DLD1 (cell line): ENCODE measurements around the gene TMEM37.
"Not testable (repeated sequence)": the region's sequence is repeated elsewhere in the genome, so short reads cannot be mapped to it uniquely, and the experiment has no call there.

Experiments used
- in situ Hi-C: cut with HindIII; loops from 2 replicates; pipeline ENCODE4 v1.10.0; 2017; ENCODE audit warnings: low sequenced_read_pairs

The TMEM37 gene, protein sequence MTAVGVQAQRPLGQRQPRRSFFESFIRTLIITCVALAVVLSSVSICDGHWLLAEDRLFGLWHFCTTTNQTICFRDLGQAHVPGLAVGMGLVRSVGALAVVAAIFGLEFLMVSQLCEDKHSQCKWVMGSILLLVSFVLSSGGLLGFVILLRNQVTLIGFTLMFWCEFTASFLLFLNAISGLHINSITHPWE

DNA sequence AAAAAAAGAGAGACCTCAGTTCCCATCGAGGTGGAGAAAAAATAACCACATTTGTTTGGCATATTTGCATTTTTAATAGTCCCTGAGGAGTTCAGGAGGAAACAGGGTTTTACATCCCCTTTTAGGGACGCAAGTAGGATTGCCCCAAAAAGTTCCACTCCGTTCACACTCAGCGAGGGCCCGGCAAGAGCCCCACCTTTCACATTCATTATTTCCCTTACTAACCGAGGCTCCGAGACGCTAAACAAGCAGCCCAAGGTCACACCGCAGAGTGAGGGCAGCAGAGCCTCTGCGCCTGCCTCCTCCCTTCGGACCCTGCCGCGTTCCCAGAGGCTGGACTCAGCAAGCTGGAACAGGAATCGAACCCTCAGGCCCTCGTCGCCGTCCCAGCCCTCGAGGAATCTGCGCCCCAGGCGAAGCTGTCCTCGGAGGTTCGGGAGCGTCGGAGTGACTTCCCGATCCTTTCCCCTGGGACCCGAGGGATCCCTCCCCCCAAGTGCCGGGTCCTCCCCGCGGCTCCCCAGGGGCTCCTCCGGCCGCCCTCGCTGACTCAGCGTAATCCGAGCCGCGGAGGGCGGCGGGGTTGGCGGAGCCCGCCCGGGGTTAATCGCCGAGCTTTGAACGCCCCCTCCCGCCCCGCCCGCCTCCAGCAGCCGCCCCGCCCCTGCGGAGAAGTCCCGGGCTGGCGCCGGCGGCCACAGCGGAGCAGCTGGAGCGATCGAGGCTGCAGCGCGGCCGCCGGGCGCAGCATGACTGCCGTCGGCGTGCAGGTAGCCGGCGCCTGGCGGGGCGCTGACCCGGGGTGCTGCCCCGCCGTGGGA is at the start of gene TMEM37:
TSS of gene TMEM37 (plus strand) at position 700 of the 821 bp plus-strand sequence. CDS start at position 750, 50 bp downstream.
- in situ Hi-C loops, result no loop called here

DNA sequence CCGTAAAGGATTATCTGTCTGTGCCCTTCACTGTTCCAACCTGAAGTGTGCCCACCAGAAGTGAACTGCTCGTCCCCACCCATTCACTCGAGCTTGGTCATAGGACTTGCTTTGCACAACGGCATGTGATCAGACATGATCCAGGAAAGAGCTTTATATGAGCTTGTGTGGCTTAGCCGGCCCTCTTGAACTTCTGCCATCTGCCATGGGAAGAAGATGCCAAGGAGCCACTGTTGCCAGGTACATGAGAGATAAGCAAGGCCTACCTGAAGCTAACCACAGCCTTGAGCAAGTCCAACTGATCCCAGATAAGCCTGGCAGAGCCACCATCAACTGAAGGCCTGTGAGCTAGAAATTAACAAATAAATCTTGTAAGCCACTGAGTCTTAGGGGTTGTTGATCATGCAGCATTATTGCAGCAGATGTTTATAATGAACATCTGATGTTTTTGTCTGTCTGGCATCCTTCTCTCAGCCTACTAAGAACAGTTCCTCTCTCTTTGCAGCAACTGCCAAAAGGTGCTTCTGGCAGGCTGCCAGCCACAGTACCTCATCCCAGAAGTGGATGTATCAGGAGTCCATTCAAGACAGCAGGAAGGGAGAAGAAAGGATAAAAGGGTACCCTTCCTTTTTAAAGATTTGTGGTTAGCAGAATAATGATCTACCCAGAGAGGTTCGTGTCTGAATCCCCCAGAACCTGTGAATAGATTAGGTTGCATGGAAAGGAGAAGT is 48.1 kb upstream of the TMEM37 start:
- in situ Hi-C loops, result no loop called here

DNA sequence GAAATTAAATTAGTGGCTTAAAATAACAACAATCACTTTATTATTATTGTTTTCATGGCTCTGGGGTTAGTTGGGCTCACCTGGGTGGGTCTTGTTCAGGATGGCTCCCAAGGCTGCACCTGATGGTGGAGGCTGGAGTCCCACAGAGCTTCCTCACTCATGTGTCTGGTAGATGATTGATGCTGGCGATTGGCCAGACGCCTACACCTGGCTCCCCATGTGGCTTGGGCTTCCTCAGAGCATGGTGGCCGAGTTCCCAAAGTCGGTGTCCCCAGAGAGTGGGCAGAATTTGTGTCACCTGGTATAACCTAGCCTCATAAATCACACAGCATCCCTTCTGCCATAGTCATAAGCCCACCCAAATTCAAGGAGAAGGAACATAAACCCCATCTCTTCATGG is 46.7 kb upstream of the TMEM37 start:
- in situ Hi-C loops, result no loop called here

DNA sequence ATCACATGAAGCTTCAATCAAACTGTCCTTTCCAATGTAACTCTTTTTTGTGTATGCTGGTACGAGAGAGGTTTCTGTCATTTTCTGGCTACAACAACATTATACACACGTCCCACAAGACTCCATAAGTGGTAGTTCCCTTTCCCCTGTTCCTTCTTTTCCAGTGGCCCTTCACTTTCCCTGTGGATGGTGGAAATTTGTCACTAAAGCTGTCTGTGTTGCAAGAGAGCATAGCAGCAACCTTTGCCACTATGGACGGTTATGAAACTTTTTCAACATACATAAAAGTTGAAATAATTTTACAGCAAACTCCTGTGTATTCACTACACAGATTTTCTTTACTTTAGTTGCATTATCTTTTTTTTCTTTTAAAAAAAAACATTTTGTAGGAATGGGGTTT is 46.2 kb upstream of the TMEM37 start:
- in situ Hi-C loops, result no loop called here

DNA sequence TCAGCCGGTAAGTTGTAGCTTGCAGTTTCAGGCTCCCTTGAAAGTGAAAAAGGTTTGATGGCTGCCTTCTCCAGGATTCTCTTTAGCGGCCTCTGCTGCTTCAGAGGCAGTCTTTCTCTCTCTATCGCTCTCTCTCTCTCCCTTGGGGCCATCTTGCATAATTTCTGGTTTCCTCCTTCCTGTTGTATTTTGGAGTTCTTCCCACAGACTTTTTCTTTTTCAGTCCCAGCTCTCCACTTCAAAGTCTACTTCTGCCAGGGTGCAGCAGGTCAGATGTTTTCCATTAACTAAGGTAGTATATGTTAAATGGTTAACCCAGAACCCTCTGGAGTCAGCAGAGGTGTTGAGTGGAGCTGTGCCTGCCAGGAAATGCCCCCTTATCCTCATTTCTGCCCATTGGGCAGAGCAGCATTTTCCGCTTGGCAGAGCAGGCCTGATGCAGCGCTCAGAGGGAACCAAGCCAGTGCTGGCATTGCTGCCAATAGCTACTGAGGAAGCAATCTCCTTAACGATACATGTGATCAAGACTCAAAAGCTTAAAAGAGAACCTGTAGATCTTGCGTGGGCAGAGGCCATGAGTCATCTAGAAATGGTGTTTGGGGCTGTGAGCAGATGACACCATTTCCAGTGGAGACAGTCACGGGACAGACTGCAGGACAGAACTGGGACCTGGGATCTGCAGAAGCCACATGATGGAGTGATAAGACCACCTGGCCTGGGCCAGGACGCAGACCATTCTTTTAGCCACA is 44.1 kb upstream of the TMEM37 start:
- in situ Hi-C loops, result no loop called here

DNA sequence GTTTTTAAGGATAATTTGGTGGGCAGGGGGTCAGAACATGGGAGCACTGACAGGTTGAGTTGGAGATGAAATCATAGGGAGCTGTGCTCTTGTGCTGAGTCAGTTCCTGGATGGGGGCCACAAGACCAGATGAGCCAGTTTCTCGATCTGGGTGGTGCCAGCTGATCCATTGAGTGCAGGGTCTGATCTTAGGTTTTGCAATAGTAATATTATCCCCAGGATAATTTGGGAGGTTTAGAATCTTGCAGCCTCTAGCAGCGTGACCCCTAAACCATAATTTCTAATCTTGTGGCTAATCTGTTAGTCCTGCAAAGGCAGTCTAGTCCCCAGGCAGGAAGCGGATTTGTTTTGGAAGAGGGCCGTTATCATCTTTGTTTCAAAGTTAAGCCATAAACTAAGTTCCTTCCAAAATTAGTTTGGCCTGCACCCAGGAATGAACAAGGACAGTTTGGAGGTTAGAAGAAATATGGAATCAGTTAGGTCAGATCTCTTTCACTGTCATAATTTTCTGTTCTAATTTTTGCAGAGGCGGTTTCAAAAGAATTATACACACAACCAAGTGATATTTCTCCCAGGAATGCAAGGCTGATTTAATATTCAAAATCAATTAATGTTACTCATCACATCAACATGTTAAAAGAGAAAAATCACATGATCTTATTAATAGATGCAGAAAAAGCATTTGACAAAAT is 41.9 kb upstream of the TMEM37 start:
- in situ Hi-C loops, result no loop called here

DNA sequence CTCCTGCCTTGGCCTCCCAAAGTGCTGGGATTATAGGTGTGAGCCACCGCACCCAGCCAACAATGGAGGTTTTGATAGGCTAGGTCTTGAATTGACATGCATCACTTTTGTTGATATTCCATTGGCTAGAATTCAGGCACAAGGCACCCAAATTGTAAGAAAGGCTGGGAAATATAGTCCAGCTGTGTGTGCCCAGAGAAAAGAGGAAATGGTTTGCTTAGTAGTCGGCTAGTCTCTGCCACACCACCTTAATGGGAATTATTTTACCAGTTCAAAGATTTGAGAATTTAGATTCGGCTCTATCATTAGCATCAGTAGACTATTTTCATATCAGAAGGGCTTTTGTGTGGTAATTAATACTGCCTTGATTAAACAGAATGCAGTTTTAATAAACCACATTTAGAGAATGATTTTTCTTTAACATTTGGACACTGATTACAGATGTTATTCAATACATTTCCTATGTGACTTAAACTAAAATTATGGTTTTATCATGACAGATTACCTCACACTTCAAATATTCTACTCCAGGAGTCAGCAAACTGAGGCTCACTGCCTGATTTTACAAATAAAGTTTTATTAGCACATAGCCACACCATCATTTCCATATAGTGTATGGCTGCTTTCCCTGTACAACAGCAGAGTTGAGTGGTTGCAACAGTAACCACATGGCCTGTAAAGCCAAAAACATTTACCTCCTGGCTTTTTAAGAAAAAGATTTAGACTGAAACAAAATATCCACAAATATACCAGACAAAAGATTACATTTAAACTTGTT is 37.5 kb upstream of the TMEM37 start:
- in situ Hi-C loops, result no loop called here

DNA sequence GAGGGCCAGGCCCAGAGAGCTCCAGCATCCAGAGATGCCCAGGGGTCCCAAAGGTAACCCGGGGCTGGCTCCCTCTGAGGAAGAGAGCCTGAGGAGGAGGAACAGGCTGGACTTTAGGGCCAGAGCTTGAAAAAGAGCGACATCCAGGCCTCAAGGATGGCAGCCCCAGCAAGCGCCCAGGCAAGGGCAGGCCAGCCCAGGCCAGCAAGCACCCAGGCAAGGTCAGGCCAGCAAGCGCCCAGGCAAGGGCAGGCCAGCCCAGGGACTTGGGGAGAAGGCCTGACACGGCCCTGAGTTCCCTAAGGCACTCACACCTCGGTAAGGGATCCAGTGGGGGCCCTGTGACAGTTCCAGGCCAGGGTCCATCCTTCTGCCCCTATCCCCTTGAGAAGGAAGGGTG is 34.5 kb upstream of the TMEM37 start:
- in situ Hi-C loops, result no loop called here

DNA sequence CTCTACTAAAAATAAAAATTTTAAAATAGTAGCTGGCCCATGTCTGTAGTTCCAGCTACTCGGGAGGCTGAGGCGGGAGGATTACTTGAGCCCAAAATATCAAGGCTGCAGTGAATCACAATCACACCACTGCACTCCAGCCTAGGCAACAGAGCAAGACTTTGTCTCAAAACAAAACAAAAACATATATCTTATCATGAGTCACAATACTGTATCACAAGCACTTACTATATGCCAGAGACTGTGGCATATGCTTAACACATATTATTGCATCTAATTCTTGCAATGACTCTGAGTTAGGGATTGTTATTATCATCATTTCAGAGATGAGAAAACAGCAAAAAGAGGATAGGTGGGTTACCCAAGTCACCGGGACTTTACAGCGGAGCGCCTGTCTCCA is 29.5 kb upstream of the TMEM37 start:
- in situ Hi-C loops, result no loop called here

DNA sequence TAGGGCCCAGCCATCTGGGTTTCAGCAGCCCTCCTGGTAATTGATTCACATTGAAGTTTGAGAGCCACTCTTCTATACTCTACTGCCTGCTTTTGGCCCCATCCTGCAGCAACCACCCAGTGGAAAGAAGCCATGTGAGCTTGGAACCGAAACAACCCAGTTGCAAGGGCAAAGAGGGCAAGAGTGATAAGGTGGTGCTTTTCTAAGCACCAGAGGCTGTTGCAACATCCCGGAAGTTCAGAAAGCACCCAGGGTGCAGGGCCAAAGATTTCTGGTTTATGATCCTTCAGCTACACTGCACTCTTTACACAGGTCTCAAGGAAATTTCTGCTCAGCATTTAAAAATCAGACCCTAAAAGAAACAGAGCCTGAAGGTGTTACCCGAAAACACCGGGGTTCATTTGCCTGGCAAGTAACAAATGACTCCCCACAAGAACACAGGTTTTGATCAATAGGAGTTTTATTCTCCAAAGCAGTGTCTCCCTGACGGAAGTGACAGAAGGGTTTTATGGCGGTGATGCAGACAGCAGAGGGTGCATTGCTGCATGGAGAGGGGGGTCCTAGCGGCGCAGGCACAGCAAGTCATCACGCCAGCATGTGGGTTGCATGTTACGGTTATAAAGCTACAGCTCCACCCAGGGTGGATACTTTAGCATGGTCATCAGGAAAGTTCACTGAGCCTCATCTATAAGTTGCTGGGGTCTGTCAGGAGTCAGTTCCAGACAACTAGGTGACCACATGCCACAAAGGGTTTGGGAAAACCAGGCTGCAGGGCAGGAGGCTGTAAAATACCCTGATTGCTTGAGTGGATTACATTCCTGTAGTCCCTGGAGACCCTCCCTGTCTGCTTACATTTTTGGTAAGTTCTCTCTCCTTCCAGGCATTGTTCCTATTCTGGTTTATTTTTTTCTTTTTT is 28.8 kb upstream of the TMEM37 start:
- in situ Hi-C loops, result no loop called here

DNA sequence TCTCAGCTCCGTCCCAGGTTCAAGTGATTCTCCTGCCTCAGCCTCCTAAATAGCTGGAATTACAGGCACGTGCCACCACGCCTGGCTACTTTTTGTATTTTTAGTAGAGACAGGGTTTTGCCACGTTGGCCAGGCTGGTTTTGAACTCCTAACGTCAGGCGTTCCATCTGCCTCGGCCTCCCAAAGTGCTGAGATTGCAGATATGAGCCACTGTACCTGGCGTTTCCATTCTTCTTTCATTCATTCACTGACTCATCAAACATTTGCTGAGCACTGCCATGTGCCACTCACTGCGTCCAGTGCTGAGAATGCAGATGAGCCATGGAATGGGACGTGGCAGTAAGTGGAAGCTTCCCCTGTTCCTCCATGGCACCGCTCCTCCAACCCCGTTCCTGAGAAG is 28.0 kb upstream of the TMEM37 start:
- in situ Hi-C loops, result not testable (repeated sequence)

DNA sequence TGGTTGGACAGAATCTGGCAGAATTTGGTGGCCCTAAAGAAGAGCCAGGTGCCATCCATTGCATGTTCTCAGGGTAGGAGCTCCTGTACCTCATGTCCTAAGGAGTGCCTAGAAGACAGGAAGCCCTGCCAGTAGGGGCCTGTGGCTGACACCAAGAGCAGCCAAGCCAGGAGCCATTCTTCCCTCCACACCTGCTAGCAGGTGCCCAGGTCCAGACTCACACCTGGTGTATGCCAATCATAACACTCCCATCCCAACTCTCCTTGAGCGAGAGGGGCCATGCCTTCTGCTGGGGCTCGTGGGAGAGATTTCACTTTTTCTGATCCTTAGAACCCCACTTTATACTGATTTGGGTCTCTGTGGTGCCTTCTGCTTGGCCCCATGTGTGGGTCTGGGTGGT is 26.5 kb upstream of the TMEM37 start:
- in situ Hi-C loops, result no loop called here

DNA sequence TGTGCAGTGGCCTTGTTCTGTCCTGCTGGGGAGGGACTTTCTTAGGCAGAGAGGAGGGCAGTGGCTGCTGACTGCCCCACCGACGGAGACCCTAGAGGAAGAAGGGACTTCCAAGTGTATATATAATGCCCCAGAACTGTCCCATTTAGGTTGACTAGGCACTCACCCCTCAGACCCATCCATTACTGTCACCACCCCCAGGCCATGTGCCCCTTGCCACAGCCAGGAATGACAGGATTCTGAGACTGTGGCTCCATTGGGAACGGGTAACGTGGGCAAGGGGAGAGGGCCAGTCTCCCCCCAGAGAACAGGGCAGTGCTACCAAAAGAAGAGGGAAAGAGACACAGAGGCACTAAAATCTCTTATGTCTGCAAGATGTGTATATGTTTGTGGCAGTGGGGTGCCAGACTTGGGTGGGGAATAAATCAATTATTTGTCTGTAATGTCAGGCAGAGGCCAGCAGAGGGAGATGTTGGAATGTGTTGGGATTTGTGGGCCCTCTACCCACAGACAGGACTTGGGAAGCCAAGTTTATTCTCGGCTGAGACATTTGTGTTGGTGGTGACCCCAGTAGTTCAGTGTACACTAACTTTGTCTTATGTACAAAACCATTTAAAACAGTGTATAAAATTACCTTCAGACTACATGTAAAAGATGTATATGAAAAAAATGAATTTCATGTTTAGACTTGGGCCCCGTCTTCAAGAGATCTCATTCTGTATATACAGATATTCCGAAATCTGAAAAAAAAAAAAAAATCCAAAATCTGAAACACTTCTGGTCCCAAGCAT is 24.0 kb upstream of the TMEM37 start:
- in situ Hi-C loops, result no loop called here

DNA sequence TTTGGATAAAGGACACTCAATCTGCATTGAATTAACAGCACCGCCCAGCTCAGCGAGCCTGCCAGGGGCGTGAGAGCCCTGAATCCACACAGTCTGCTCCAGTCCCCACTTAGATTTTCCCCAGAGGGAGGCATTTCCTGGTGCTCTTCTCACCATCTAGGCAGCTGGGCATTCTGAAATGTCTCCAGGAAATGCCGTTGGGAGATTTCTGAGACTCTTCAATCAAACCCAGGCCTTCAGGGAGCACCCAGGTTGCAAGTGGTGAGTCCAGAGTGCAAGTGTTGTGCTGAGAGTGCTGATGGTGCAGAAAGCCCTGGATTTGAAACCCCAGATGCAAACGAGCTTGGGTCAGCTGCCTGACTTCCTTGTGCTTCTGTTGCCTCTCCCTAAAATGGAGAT is 23.4 kb upstream of the TMEM37 start:
- in situ Hi-C loops, result no loop called here

DNA sequence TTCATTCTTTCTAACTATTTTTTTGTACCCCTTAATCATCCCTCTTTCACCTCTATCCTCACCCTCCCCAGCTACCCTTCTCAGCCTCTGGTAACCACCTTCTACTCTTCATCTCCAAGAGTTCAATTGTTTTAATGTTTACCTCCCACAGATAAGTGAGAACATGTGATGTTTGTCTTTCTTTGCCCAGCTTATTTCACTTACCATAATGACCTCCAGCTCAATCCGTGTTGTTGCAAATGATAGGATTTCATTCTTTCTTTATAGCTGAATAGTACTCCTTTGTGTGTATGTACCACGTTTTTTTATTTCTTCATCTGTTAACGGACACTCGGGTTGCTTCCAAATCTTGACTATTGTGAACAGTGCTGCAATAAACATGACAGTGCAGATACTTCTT is 22.1 kb upstream of the TMEM37 start:
- in situ Hi-C loops, result no loop called here

DNA sequence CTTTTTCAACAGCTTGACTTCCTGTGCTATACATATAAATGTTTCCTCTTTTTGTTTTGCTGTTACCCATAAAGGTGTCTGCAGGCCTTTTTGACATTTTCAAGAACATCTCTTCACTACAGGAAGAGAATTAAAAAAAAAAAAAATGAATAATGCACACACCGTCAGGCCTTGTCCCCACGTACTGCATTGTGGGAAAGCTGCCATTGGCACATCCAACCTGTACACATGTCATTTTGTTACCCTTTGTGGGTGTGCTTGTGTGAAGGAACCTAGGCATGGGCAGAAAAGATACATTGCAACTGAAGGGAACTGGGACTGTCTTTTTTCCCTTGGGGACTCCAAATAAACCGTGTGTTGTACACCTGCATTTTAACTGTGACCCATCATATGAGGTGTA is 16.8 kb upstream of the TMEM37 start:
- in situ Hi-C loops, result no loop called here

DNA sequence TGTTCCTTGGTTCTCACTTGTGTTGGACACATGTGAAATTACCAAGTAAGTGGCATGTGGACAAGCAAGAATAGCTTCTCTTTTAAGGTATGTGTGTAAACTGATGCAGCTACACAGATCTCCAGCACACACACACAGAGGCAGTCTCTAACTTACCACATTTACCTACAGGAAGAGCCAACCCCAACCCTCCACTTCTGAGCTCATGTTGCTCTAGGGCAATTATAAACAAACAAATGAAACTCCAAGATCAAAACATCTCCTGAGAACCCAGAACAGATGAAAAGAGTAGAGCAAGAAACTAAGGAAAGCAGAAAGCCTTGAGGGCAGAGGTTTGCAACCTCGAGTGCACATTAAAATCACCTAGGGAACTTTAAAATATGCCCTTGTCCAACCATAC is 16.0 kb upstream of the TMEM37 start:
- in situ Hi-C loops, result no loop called here

DNA sequence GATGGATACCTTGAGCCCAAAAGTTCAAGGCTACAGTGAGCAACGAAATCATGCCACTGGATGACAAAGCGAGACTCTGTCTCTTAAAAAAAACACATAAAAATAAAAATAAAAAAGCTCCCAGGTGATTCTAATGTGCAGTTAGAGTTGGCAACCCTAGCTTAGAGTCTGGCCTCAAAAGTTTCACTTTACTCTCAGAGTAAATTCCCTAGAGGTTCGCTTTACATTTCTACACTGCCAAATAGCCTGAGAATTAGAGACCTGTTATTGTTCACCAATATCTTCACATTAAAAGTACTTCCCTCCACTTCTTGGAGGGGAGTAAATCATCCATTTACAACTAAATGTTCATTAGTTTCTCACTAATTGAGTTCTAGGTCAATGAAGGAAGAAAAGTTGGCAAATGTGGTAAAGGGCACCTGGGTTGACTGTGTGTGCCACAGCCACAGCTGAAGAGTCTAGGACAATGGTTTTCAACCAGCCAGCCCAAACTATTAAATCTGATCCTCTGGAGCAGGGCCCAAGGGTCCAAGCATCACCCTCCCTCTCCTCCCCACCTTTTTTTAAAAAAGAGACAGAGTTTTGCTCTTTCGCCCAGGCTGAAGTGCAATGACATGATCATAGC is 15.2 kb upstream of the TMEM37 start:
- in situ Hi-C loops, result no loop called here
